GM19467 (cell line): ENCODE data around the gene RWDD3.

ENCODE experiments used
- ATAC-seq: cut with Tn5 transposase; IDR thresholded peaks from one replicate; pipeline ENCODE4 v1.9.1; 2021; ENCODE audit warnings: mild to moderate bottlenecking, moderate library complexity; ENCODE audit not compliant: unreplicated experiment

Gene RWDD3

GRCh38 chr1:95281781-95282517, 47.9 kb downstream of the RWDD3 start:
- ATAC-seq: no peak

GRCh38 chr1:95282518-95282895, 48.5 kb downstream of the RWDD3 start:
- no peak for ATAC-seq

DNA sequence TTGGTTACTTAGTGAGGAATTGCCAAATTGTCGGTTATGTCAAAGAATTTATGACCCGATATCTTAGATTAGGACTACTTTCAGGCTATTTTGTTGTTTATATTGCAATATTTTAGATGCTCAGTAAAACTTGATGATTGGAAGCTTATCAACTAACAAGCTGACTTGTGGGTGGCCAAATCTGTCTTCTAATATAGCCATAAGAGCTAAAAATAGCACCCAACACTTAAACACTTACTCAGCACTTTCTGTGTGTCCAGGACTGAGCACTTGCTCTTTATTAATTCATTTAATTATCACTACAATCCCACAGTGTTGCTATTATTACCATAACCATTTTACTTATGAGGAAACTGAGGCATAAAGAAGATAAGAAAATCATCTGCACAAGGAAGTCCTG, 50.4 kb downstream of the RWDD3 start:
- ATAC-seq: no peak

- ATAC-seq: no peak
These were observed 52.5 kb downstream of the RWDD3 start for GRCh38 chr1:95286479-95286878.

GRCh38 chr1:95287081-95287480, 53.1 kb downstream of the RWDD3 start:
- no peak for ATAC-seq

DNA sequence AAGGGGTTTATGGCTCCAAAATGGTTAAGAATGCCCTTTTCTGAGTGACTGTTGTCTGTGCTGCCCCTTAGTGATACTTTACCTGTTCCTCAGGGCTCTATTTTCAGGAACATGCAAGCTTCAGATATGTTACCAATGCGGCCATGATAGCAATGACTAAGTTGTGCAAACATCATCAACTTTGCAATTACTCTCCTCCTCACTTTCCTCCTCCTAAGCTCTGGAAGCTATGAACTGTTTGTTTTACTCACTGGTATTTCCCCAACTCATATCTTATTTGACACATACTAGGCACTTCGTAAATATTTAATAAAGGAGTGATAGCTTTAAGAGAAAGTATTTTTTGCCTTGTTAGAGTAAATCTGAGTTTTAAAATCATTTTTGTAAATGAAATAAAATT, 53.8 kb downstream of the RWDD3 start:
- ATAC-seq: no peak
